ENCODE data around the gene TRAP1. TPM values are rescaled to one million over a fixed set of nuclear protein-coding genes. Genes with fewer than 3 reads are reported as not detected.
"Not testable (repeated sequence)": the region's sequence is repeated elsewhere in the genome, so short reads cannot be mapped to it uniquely, and the experiment has no call there.

Gene TRAP1
- total RNA-seq, 1 experiment from 2014 or later = 137 TPM

DNA sequence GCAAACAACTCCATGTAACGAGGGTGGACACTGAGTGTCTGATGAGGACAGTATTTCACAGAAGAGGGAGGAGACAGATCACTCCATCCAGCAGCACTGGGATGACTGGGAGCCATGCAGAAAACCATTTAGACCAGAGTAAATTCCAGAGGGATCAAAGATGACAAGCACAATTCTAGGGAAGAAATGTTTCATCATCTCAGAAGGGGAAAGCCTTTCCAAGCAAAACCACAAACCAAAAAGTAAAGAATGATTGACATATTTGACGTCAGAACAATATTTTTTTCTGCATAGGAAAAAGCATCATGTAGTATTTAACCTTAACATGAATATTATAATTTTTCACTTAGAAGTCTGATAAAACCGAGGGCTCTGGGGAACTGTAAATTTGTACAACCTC, 58.1 kb downstream of the TRAP1 start:
- CTCF ChIA-PET = interaction anchor here (0.6 kb wide), 1 partner anchor 446 kb away, joined by 6 read pairs; no protein-coding TSS in a partner anchor
- DNase-seq (ENCODE audit: low read depth, low spot score) (no peak), ATAC-seq (no peak)
- POLR2A ChIA-PET = interaction anchor here (0.7 kb wide), 1 partner anchor 711 kb away, joined by 3 read pairs; no protein-coding TSS in a partner anchor
- BruUV-seq (replicated peaks) = TSS peak; percentile 68
- TF ChIP-seq, protein P1, sequence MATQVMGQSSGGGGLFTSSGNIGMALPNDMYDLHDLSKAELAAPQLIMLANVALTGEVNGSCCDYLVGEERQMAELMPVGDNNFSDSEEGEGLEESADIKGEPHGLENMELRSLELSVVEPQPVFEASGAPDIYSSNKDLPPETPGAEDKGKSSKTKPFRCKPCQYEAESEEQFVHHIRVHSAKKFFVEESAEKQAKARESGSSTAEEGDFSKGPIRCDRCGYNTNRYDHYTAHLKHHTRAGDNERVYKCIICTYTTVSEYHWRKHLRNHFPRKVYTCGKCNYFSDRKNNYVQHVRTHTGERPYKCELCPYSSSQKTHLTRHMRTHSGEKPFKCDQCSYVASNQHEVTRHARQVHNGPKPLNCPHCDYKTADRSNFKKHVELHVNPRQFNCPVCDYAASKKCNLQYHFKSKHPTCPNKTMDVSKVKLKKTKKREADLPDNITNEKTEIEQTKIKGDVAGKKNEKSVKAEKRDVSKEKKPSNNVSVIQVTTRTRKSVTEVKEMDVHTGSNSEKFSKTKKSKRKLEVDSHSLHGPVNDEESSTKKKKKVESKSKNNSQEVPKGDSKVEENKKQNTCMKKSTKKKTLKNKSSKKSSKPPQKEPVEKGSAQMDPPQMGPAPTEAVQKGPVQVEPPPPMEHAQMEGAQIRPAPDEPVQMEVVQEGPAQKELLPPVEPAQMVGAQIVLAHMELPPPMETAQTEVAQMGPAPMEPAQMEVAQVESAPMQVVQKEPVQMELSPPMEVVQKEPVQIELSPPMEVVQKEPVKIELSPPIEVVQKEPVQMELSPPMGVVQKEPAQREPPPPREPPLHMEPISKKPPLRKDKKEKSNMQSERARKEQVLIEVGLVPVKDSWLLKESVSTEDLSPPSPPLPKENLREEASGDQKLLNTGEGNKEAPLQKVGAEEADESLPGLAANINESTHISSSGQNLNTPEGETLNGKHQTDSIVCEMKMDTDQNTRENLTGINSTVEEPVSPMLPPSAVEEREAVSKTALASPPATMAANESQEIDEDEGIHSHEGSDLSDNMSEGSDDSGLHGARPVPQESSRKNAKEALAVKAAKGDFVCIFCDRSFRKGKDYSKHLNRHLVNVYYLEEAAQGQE (IDR thresholded peaks at IDR 0.05; ENCODE audit: insufficient read depth in 1 of 2, low read depth in 2 of 2, low read length in 1 of 2) = no peak
- peak; percentile 38; the same call in 1 of the 2 replicates for TF ChIP-seq POLR2AphosphoS5 (IDR thresholded peaks at IDR 0.05; ENCODE audit: low read depth, low read length)
- intact Hi-C loops (cut with micrococcal nuclease; ENCODE audit: unreplicated experiment) (no loop called here), in situ Hi-C loops (cut with HindIII; ENCODE audit: low pct_unique_long_range_greater_than_20kb, low sequenced_read_pairs) (no loop called here)
- no peaks in the 10 kb centered on the region for H3K27me3 ChIP-seq (ENCODE audit: control insufficient read depth, insufficient read depth, low read length)
- H3K9me3 ChIP-seq (ENCODE audit: control insufficient read depth, insufficient read depth, low read depth, low read length) = no peaks in the 10 kb centered on the region
- no peak overlapping the region for H3K4me3 ChIP-seq (ENCODE audit: low read depth in 2 of 2, low read length in 2 of 2)
- peaks cover 17% of the 10 kb centered on the region for H3K4me1 ChIP-seq (ENCODE audit: control insufficient read depth, insufficient read depth, low read length)
- no peak overlapping the region for H3K27ac ChIP-seq (ENCODE audit: low read length)
- H3K36me3 ChIP-seq (ENCODE audit: control insufficient read depth, insufficient read depth, low read length) = peaks cover 2% of the 10 kb centered on the region

DNA sequence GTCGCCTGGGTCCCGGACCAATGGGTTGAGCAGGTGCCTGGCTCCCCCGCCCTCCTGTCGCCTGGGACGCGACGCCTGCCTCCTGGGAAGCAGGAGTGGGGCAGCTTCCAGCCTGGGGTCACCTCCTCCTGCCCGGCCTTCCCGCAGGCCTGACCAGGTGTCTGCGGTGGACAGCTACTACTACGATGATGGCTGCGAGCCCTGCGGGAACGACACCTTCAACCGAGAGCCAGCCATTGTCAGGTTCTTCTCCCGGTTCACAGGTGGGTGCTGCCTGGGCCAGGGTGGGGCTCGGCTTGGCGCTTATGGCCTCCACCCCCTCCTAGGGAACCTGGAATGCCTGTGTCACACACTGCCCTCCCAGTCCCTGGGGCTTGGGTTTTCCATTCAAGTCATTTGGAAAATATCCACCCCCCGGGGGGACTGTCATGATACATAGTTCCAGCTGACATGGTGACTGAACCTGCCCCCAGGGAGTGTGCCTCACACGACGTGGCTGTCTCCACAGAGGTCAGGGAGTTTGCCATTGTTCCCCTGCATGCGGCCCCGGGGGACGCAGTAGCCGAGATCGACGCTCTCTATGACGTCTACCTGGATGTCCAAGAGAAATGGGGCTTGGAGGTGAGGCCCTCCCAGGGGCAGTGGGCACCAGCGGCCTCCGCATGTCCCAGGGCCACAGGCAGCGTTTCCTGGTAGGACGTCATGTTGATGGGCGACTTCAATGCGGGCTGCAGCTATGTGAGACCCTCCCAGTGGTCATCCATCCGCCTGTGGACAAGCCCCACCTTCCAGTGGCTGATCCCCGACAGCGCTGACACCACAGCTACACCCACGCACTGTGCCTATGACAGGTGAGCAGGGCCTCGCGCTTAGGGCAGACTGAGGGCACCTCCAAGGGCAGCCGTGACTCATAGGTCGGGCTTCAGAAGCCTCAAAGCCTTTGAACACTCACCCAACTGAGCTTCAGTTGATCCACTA, 60.5 kb downstream of the TRAP1 start:
- no peaks in the 10 kb centered on the region for H3K9me3 ChIP-seq (ENCODE audit: control insufficient read depth, insufficient read depth, low read depth, low read length)
- H3K36me3 ChIP-seq (ENCODE audit: control insufficient read depth, insufficient read depth, low read length) = no peaks in the 10 kb centered on the region
- 0 out of 2 replicates have a peak, but pooled peaks have one; percentile 29 for ATAC-seq
- H3K4me3 ChIP-seq (ENCODE audit: low read depth in 2 of 2, low read length in 2 of 2) = no peak overlapping the region
- H3K27ac ChIP-seq (ENCODE audit: low read length) = no peak overlapping the region
- in situ Hi-C loops (cut with HindIII; ENCODE audit: low pct_unique_long_range_greater_than_20kb, low sequenced_read_pairs) (no loop called here), intact Hi-C loops (cut with micrococcal nuclease; ENCODE audit: unreplicated experiment) (no loop called here)
- CTCF ChIA-PET = no interaction called here
- POLR2A ChIA-PET = interaction anchor here (0.7 kb wide), 1 partner anchor 29 kb away, joined by 3 read pairs; no protein-coding TSS in a partner anchor
- no TSS peak for BruUV-seq (replicated peaks)
- H3K27me3 ChIP-seq (ENCODE audit: control insufficient read depth, insufficient read depth, low read length) = no peaks in the 10 kb centered on the region
- H3K4me1 ChIP-seq (ENCODE audit: control insufficient read depth, insufficient read depth, low read length) = peaks cover 17% of the 10 kb centered on the region
- no peak for TF ChIP-seq POLR2AphosphoS5 (IDR thresholded peaks at IDR 0.05; ENCODE audit: low read depth, low read length)
- TF ChIP-seq, protein P2, sequence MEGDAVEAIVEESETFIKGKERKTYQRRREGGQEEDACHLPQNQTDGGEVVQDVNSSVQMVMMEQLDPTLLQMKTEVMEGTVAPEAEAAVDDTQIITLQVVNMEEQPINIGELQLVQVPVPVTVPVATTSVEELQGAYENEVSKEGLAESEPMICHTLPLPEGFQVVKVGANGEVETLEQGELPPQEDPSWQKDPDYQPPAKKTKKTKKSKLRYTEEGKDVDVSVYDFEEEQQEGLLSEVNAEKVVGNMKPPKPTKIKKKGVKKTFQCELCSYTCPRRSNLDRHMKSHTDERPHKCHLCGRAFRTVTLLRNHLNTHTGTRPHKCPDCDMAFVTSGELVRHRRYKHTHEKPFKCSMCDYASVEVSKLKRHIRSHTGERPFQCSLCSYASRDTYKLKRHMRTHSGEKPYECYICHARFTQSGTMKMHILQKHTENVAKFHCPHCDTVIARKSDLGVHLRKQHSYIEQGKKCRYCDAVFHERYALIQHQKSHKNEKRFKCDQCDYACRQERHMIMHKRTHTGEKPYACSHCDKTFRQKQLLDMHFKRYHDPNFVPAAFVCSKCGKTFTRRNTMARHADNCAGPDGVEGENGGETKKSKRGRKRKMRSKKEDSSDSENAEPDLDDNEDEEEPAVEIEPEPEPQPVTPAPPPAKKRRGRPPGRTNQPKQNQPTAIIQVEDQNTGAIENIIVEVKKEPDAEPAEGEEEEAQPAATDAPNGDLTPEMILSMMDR (IDR thresholded peaks at IDR 0.05) = no peak
- TF ChIP-seq SIN3A (IDR thresholded peaks at IDR 0.05; ENCODE audit: borderline replicate concordance, insufficient read depth, low read depth, low read length) = no peak
- no peak for TF ChIP-seq TCF7L2 (IDR thresholded peaks at IDR 0.05; ENCODE audit: low read depth, low read length)
- TF ChIP-seq, protein P1 (IDR thresholded peaks at IDR 0.05; ENCODE audit: insufficient read depth in 1 of 2, low read depth in 2 of 2, low read length in 1 of 2) = no peak
- no peak for DNase-seq (ENCODE audit: low read depth, low spot score)

DNA sequence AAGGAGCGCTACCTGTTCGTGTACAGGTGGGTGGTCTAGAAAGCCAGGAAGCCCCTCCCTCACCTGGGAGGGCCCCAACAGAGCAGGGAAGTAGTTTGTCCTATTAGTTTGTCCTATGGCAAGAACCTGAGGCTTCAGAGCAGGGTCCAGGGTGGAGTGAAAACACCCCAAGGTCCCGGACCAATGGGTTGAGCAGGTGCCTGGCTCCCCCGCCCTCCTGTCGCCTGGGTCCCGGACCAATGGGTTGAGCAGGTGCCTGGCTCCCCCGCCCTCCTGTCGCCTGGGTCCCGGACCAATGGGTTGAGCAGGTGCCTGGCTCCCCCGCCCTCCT, 61.2 kb downstream of the TRAP1 start:
- CTCF ChIA-PET; H3K36me3 ChIP-seq (ENCODE audit: control insufficient read depth, insufficient read depth, low read length); H3K9me3 ChIP-seq (ENCODE audit: control insufficient read depth, insufficient read depth, low read depth, low read length); in situ Hi-C loops (cut with HindIII; ENCODE audit: low pct_unique_long_range_greater_than_20kb, low sequenced_read_pairs); H3K27me3 ChIP-seq (ENCODE audit: control insufficient read depth, insufficient read depth, low read length); H3K4me3 ChIP-seq (ENCODE audit: low read depth in 2 of 2, low read length in 2 of 2); POLR2A ChIA-PET; DNase-seq (ENCODE audit: low read depth, low spot score); ATAC-seq; BruUV-seq (replicated peaks); intact Hi-C loops (cut with micrococcal nuclease; ENCODE audit: unreplicated experiment); H3K27ac ChIP-seq (ENCODE audit: low read length): not testable (repeated sequence)
- H3K4me1 ChIP-seq (ENCODE audit: control insufficient read depth, insufficient read depth, low read length) = peaks cover 17% of the 10 kb centered on the region

All from Panc1 (cell line).